HTERT RPE-1 (cell line): ENCODE results near the gene CLPSL1.
"Not testable (repeated sequence)": the region's sequence is repeated elsewhere in the genome, so short reads cannot be mapped to it uniquely, and the experiment has no call there.

Experiments used
- in situ Hi-C: fragments of 300-500 bp; cut with MboI; formaldehyde crosslinking; loops from 4 replicates; pipeline ENCODE4 v1.14.3; 2020; ENCODE audit warnings: low sequenced_read_pairs

Gene CLPSL1, protein sequence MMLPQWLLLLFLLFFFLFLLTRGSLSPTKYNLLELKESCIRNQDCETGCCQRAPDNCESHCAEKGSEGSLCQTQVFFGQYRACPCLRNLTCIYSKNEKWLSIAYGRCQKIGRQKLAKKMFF

DNA sequence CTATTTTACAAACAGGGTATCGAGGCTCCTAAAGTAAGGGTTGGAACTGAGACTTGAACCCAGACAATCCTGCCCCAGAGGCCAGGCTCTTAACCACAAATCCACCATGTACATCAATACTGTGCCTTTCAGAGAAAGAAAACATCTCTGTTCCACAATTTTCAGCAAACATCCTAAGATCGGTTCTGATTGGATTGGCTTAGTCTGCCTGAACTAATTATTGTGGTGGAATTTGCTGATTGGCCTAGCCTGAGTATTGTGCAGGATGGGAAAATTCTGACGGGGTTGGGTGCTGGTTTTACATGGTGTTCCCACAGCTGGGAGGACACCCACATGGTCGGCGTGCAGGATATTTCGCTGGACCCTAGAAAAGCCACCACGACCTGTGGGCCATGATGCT, at the start of gene CLPSL1:
Gene CLPSL1, plus strand, starts transcription at position 301 of the 400 bp plus-strand sequence. Its CDS starts 92 bp downstream, at position 393.
- in situ Hi-C loops, result no loop called here

DNA sequence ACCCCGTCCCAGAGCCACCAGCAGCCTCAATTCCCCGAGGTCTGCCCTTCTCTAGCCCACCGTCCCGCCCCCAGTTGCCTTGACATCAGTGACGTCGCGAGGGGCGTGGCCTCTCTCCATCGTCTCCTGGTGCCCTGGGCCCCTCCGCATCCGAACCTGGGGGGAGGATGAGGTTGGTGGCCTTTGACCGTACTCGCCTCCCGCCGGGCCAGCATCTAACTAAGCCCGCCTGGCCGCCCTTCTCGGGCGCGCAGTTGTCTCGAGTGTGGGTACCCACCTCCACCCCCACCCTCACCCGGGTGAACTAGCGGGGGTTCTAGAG, 49.4 kb upstream of the CLPSL1 start:
- in situ Hi-C loops, result no loop called here

DNA sequence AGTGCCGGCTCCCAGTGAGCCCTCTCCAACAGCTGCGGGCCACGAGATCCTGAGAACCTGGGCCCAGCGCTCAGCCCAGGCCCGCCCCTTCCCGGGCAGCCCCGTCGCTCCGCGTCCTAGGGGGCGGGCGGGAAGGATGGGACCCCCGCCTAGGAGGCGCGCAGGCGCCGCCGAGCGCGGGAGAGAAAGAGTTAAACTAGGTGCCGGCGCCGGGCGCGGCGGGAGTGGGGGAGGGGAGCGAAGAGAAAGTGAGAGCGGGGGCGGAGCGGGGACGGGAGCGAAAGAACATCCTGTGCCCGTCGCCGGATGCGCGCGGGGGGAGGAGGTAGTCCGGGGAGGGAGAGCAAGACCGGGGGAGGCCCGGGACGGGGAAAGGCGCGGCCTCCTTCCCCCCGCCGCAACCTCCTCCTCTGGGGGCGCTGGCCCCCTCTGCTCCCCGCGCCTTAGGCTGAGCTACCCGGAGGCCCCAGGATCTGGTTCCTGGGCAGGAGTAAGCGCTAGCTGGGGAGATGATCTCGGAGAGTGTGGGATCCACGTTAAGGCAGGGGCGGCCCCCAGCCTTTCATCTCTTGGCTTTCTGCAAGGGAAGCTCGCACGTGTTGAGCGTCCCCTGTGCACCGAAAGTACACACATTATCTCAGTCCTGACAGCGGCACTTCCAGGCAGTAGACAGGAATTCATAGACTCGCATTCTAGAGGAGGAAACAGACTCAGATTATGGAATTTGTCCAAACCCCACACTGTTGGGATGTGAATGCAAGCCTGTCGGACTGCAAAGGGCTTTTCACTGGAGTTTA, 48.9 kb upstream of the CLPSL1 start:
- in situ Hi-C loops, result no loop called here

DNA sequence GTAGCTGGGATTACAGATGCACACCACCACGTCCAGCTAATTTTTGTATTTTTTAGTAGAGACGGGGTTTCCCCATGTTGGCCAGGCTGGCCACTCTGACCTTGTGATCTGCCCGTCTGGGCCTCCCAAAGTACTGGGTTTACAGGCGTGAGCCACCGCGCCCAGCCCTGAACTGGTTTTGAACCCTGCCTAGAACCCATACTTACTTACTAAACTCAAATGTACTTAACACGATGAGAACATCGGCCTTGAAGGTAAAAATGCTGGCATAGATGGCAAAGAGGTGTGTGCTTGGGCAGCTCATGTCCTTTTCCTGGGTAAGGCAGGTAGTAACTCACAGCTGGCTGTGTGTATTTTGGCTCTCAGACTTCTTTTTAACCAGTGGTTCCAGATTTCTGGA, 47.2 kb upstream of the CLPSL1 start:
- in situ Hi-C loops, result no loop called here

DNA sequence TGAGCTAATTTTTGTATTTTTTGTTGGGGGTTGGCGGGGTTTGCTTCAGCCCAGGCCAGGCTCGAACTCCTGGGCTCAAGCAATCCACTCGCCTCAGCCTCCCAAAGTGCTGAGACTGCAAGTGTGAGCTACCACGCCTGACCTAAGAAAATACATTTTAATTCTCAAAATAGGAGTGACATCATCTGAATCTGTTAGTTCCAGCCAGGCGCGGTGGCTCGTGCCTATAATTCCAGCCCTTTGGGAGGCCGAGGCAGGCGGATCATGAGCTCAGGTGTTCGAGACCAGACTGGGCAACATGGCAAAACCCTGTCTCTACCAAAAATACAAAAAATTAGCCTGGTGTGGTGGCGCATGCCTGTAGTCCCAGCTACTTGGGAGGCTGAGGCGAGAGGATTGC, 46.5 kb upstream of the CLPSL1 start:
- in situ Hi-C loops, result not testable (repeated sequence)

DNA sequence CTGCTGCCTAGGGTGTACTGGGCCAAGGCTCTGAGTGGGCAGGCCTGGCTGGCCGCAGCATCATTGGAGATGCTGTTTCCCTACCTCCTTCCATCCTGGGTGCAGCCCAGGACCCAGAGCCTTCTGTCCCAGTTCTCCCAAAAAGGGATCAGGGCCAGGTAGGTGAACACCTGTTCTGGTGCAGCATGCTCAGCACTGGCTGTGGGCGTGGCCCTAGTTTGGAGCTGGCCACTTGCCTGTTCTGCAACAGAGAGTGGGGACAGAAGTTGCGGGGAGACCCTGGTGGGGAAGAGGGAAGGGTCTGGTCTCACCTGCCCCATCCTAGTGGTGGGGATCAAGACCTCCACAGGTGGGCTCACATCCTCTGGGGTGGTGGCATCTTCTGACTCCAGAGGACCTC, 45.4 kb upstream of the CLPSL1 start:
- in situ Hi-C loops, result no loop called here

DNA sequence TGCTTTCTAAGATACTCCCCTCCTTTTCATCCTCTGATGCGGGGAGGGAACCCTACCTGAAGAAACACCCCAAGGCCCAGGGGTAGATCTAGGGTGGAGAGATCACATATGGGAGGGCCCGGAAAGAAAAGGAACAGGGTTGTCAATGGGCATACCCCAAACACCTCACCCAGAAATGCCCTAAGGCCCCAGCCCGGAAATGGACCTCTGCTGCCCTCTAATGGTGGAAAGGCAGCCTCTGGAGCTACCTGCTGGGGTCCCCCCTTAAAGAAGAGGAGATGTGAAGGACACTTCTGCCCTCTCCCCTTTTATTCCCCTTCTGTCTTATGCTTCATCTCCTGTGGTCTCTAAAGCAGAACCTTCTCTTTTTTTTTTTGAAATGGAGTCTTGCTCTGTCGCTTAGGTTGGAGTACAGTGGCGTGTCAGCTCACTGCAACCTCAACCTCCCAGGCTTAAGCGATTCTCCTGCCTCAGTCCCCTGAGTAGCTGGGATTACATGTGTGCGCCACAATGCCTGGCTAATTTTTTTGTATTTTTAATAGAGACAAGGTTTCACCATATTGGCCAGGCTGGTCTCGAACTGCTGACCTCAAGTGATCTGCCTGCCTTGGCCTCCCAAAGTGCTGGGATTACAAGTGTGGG, 44.4 kb upstream of the CLPSL1 start:
- in situ Hi-C loops, result no loop called here

DNA sequence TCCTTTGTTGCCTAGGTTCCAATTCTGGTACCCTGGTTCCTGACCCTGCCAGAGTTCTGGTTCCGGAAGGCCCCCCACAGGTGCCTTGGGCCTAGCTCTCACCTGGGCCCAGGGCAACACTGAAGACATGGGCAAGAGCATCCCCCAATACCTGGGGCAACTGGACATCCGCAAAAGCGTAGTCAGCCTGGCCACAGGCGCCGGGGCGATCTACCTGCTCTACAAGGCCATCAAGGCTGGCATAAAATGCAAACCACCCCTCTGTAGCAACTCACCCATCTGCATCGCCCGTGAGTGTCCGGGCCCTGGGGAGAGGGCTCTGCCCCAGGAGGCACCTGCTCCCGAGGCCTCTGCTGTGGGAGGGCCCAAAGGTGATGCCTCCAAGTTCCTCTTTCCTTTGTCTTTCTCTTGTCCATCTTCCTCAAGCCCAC, 43.8 kb upstream of the CLPSL1 start, which contains the start of gene ARMC12:
Gene ARMC12, plus strand, starts transcription at position 51 of the 431 bp plus-strand sequence. Its CDS starts 77 bp downstream, at position 128.
- in situ Hi-C loops, result no loop called here

DNA sequence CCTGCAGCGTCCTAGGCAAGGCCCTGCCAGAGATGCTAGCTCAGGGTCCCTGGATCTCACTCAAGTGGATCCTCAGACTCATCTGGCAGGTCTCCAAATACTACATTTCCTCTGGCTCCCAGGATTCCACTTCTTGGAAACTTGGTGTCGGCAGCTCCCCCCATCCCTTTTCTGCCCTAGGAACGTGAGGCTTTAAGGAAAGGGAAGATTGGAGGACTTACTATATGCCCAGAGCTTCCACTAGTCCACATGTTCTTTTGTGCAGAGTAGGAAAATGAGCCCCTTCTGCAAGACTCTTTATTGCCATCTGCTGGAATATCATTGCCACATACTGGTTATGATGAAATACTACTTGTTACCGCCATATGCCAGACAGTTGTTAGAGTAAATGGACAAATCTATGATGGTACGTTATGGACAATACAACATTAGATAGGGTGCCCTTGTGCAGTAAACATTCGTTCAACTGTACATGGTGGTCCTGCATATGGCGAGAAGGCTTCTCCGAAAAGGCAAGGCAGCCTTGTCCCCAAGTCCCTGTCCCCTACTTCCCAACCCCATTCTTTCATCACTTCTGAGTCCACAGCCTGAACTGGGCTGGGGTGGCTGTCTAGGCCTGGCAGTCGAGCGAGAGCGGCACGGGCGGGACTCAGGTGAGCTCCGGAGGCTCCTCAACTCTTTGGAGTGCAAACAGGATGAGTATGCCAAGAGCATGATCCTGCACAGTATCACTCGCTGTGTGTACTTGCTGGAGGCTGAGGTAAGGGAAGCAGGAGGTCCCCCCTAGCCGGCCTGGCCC, 43.2 kb upstream of the CLPSL1 start:
- in situ Hi-C loops, result no loop called here

DNA sequence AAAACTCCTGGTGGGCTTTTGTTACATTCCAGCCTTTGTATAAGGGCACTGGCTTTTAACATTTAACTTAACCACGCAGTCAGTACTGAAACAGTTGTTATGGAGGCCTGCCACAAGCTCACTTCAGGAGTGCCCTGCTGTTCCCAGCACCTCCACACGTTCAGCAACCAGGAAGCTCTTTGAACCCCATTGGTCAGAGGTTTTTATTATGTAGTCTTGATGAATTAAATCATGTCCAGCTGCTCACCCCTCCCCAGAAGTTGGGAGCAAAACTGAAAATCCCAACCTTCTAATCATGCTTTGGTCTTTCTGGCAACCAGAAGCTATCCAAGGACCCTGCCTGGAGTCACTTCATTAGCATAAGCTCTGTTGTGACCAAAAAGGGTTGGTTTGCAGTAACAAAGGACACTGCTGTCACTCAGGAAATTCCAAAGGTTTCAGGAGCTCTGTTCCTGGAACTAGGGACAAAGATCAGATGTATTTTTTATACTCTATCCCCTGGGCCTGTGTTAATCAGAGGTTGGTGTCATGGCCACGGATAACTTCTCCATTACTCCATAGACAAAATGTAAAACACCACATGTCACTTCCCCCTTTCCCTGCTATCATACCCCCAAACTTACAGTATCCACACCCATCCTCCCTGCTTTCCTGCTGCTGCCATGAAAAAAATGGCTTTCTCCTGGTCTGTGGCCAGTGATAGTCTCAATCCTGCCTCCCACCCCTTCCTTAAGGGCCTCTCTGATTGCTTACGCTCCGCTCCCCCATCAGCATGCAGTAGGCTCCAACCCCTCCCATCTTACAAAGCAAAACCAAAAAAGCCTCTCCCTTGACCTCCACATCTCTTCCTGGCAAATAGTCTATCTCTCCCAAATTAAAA, 40.9 kb upstream of the CLPSL1 start:
- in situ Hi-C loops, result no loop called here

DNA sequence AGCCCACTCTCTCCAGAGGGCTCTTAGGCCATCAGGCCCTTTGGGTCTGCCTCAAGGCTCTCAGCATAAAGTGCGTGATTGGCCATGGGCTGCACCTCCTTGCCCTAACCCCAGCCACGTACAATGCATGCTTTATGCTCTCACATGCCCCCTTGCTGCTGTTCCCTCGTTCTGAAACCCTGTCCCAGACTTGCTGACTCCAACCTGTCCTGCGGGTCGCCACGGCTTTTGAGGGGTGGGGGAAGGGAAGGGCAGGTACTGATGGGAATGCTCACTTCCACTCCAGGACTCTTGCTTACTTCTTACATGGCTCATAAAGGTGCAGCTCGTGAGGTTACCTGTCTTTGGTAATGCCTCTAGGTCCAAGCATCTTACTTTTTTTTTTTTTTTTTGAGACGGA, 38.0 kb upstream of the CLPSL1 start:
- in situ Hi-C loops, result no loop called here

DNA sequence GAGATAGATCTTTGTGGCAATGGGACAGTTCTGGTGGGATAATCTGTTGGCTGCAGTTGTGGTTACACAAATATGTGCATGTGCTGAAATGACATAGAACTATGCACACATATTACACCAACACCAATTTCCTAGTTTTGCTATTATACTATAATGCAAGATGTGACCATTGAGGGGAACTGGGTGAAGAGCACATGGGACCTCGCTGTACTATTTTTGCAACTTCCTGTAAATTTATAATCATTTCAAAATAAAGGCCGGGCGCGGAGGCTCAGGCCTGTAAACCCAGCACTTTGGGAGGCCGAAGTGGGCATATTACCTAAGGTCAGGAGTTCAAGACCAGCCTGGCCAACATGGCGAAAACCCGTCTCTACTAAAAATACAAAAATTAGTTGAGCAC, 35.3 kb upstream of the CLPSL1 start:
- in situ Hi-C loops, result no loop called here

DNA sequence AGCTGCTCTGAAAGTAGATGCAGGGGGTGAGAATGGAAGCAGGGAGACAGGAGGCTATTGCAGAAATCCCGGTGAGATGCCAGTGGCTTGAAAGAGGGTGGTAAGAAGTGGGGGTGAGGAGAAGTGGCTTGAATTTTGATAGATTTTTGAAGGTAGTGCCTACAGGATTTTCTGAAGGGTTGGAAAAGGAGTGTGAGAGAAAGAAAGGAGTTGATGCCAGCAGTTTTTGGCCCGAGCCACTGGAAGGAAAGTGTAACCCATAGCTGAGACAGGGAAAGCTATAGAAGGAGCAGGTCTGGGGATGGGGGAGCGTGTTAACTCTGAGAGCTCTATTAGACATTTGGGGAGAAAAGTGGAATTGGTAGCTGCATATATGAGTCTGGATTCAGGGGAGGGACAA, 34.3 kb upstream of the CLPSL1 start:
- in situ Hi-C loops, result no loop called here

DNA sequence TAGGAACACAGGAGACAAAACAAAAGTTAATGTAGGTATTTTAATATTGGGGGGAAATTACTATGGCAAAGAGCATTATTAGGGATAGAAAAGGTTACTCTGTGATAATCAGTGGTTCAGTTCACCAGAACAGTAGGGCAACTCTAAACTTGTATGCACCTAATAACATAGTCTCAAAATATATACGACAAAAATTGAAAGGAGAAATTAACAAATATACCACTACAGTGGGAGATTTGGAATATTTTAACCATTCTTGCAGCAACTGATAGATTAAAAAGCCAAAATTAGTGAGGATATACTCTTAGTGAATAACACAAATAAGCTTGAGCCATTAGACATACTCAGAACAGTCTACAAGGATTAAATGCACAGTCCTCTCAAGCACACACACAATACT, 32.9 kb upstream of the CLPSL1 start:
- in situ Hi-C loops, result no loop called here

DNA sequence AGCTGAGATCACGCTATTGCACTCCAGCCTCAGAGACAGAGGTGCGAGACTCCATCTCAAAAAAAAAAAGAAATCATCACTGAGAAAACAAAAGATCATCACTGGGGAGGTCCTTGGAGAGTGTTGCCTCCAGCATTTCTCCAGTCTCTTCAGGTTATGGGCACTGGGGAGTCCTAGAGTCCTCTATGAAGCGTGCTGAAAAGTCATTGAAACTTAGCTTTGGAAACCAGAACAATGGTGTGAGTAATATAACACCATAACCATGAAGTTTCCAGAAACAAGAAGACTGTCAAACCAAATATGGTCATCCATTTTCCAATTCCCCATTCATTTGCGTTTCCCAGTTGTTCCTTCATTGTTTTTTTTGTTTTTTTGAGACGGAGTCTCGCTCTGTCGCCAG, 30.3 kb upstream of the CLPSL1 start:
- in situ Hi-C loops, result no loop called here

DNA sequence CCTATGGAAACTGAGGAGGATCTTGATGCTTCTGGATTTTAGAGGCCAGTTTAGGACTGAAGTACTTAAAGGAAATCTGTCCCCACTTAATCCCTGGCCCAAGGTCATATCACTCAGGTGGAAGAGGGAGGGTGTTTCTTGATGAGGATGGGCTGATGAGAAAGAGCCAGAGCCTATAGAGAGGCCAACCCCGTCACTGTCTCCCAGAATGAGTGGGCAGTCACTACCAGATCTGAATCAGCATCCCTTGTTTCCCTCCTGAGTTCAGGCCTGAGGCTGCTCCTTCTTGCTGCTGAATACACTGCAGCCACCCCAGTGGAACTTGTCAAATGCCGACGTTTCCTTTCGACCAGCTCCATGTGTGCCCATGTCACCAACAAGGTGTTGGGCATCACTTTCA, 29.2 kb upstream of the CLPSL1 start:
- in situ Hi-C loops, result no loop called here

DNA sequence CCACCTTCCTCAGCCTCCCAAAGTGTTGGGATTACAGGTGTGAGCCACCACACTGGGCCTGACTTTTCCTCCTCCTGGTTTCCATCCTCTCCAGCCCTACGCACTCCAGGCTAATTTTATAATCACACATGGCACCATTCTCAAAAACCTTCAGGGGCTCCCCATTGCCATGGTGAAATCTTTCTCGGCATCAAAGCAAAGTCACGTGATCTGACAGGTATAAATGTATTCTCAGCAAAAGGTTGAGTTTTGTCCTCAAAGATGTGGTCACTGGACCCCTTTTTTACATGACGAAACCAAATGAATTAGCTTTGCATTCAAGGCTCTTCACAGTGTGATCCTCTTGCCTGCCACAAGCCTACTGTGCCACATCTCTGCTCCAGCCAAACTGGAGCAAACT, 28.5 kb upstream of the CLPSL1 start:
- in situ Hi-C loops, result no loop called here

DNA sequence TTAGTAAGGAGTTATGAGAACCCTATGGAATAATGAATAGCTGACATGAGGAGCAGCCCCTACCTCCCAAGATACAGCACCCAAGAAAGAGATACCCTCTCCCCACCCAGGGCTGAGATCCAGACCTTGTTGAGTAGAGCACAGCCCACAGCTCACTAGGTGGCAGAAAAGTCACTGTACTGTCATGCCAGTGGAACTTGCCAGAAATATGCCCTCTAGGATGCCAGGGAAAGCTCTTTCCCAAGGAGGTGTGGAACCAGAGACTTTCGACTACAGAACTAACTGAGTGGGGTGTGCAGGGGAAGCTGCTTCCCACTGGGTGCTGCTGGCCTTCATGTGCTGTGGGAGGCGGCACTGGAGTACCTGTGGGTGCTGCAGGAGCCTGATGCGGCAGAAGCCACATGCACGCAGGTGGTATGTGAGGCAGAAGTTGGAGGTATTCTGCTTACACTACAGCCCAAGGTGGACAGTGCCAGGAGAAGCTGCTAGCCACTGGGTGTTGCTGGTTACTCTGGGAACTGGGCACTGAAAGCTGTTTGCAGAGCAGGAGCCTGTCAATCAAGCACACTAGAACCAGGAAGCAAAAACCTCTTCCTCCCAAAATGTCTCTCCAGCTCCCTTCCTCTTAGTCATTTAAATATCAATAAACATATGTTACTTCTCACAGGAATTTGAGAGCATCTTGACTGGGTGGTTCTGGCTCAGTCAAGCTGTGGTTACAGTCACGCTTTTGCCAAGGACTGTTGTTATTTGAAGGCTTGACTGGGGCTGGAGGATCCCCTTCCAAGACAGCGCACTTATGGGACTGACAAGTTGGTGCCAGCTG, 26.2 kb upstream of the CLPSL1 start:
- in situ Hi-C loops, result no loop called here

DNA sequence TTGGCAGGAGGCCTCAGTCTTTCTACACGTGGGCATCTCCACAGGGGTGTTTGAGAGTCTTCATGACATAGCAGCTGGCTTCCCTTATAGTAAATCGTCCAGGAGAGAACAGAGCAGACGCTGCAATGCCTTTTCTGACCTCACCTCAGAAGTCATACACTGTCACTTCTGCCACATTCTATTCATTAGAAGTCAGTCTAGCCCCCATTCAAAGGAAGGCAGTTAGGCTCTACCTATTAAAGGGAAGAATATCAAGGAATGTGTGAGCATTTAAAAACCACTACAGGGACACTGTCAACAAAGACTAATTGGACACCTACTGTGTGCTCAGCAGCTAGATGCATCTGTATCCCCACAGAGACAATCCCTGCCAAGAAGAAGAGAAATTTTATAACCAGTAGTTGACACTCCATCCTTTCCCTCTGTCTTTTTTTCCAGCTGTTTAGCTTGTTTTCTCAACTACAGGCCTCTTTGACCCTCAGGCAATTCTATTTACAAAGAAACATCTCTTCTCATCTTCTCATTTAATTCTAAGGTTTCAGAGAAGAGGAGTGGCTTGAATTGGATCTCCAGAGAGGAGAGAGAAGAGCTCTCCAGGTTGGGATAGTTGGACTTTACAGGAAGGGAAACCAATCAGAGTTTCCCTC, 25.4 kb upstream of the CLPSL1 start:
- in situ Hi-C loops, result no loop called here
